Activated CD8-positive, alpha-beta memory T cell treated with anti-CD3 and anti-CD28 coated beads for 1 hour (primary cell): ENCODE data around the gene CCNY.

Experiments
- DNase-seq, 2 donors: peaks; one replicate each; pipeline ENCODE4 v3.0.0-alpha.2; 2020; ENCODE audit warnings: low read depth in 1 of 2; ENCODE audit errors: extremely low read depth in 1 of 2

Gene CCNY

DNA sequence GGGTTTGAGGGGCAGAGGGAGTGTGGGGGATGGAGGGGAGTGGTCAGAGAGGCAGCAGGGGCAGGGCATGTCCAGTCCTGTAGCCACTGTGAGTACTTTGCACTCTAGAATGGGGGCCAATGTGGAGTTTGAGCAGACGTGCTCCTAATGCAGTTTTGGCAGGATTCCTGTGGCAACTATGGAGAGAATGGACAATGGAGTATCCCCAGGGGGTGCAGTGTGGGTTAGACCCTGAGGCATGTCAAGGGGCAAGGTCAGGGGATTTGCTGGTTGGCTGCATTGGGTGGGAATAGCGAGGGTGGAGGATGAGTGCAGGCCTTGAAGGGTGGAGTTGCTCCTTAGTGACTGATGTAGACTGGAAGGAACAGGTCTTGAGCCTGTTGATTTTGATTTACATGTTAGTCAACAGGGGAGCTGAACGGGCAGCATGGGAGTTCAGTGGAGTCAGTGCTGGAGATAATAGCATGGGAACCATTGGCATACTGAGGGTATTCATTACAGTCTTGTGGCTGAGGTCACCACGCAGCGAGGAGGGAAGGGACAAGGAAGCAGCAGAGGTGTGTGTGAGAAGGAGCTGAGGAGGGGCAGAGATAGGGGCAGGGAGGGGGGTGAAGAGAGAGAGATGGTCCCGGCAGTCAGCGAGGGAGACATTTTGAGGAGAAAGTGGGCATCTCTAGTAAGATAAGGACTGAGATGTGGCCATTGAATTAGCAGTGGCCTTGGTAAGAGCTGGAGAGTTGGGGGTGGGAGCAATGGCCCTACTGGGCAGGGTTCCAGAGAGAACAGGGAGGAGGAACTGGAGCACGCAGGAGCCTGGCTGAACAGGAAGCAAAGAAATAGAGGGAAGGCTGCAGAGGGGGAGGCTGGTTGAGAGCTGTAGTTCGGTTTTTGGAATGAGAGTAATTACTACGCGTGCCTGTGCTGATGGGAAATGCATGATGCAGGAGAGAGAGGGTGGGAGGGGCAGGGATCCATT, 112.7 kb downstream of the CCNY start:
- DNase-seq = no peak

GRCh38 chr10:35449944-35450343, 113.6 kb downstream of the CCNY start:
- no peak for DNase-seq

GRCh38 chr10:35451151-35452016, 115.1 kb downstream of the CCNY start:
- no peak for DNase-seq

DNA sequence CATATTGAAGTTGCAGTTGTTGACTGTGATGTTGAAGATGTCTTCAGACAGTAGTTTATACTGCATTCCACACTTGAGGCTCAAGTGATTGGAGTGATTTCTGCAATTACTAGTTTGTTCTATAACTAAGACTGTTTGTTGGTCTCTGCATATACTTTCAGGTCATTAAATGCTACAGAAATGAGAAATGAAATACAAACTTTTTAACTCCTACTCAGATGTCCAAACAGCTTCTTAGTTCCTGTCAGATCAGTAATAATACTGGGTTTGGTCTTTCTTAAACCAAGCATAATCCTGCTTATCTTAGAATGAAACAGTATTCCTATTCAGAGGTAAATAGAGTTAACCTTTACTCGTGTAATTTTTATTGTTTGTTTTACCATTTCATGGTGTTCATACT, 115.9 kb downstream of the CCNY start:
- no peak for DNase-seq

DNA sequence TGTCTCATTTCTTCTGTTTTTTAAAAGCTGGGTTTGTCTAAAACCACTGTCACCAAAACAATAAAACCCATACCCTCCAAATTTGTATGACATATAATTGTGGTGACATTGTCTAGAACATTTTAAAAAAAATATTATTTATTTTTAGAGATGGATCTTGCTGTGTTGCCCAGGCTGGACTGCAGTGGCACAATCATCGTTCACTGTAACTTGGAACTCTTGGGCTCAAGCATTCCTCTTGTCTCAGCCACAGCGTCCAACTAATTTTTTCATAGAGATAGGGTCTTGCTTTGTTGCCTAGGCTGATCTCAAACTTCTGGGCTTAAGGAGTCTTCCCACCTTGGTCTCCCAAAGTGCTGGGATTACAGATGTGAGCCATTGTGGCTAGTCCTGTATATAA, 116.5 kb downstream of the CCNY start:
- no peak for DNase-seq

DNA sequence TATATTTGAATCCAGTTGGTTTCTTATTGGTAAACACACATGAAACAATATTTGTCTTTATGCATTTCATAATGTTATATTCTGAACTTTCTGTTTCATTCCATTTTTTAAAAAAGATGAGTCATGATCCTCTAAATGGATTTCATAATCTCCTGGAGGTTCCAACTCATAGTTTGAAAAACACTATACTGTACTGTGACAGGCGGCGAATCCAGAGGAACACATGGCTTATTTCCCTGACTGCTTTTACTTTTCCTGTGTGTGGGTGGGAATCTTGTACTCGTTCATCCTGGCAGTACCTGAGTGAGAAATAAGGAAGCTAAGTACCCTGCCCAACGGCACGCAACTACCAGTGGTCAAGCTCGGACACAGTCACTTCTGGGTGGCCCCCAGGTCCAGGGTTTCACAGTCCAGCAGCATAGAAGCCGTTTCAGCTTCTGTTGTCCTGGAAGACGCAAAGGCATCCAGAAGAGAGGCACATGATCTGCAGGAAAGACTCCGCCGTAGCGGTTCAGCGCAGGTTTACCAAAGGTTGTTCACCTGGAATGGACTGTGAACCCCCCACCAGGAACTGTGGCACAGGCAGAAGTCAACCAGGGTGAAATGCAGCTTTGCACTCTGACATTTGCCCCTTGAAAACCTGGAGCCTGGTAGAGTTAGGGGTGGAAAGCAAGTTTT, 117.7 kb downstream of the CCNY start:
- no peak for DNase-seq

DNA sequence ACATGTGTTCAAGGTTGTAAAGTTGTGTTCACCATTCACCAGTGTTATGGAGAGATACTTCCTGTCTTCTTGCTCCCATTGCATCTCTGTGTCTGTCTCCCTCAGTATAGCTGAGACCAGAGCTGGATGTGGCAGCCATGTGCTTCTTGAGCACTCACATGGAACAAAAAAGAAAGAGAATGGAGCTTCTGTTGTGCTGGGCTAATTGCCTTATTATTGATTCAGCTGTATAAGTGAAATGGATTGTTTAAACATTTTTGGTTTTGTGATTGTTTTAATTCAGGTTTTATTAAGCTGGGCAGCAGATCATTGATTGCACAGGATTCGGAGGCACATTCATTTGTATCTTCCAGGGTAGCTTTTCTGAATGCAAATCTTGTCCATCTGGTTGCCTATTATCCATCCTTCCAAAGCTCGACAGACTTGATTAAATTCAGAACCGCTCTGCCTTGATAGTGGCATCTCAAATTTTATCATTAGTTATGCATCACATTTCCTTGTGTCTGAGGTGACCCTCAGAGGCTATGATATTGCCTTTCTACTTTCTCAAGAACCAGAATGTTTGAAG, 119.9 kb downstream of the CCNY start:
- DNase-seq = no peak

GRCh38 chr10:35456784-35457183, 120.5 kb downstream of the CCNY start:
- no peak for DNase-seq

- DNase-seq = no peak
Observed at GRCh38 chr10:35458500-35459448, 122.5 kb downstream of the CCNY start.

- DNase-seq = no peak
Observed at GRCh38 chr10:35459449-35459847, 123.1 kb downstream of the CCNY start.

DNA sequence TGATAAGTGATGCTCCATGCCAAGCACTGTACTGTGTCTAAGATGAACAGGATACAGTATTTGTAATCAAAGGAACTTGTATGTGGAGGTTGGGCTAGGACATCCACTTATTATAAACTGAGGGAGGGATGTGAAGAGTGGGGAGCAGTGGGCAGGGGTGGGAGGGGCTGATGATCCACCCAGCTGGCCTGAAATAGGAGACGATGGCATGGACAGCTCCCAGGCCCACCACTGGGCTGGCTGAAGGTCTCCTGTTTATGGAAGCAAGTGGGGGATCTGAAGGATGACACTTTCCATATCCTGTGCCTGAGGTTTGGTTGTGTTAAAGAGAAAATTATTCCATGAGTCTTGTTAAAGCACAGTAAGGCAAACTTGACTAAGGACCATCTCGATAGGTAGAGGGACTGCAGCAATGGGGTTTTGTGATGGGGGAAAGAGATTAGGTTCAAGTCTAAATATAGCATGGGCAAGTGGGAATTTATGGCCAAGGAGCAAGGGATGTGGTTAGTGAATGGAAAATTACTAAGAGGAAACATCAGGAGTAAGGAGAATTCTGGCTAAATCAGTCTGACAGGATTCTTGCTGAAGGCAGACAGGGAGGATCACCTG, 124.6 kb downstream of the CCNY start:
- DNase-seq = no peak

GRCh38 chr10:35462491-35462934, 126.2 kb downstream of the CCNY start:
- no peak for DNase-seq

DNA sequence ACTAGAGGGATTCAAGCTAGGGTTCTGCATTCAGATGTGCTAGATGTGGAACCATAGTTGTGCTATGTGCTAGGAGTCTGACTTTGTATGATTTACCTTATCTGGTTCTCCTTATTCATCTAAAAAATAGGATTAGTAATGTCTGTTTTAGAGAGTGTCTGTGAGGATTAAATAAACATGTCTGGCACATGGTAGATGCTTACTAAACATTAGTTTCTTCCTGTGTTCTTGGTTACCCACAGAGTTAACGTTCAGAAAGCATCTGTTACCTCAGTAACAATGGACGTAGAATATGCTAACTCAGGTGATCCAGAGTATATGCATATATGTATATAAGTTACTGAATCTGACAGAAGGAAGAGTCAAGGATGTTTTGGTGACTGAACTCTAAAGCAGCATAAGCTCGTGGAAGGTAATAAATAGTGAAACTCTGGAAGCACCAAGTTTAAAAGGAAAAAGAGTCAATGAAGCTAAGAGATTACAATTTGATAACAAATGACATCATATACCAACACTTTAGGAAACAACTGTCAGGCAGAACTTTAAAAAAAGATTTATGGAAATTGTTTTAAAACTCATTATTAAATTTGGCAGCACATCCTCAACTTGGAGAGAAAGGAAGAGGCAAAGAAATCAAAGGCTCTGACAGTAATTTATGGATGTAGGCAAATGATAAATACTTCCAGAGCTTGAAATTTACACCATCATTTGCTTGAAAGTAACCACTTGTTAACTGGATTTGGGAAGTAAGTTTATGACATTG, 127.0 kb downstream of the CCNY start:
- DNase-seq = no peak

GRCh38 chr10:35463878-35464277, 127.6 kb downstream of the CCNY start:
- DNase-seq = no peak

DNA sequence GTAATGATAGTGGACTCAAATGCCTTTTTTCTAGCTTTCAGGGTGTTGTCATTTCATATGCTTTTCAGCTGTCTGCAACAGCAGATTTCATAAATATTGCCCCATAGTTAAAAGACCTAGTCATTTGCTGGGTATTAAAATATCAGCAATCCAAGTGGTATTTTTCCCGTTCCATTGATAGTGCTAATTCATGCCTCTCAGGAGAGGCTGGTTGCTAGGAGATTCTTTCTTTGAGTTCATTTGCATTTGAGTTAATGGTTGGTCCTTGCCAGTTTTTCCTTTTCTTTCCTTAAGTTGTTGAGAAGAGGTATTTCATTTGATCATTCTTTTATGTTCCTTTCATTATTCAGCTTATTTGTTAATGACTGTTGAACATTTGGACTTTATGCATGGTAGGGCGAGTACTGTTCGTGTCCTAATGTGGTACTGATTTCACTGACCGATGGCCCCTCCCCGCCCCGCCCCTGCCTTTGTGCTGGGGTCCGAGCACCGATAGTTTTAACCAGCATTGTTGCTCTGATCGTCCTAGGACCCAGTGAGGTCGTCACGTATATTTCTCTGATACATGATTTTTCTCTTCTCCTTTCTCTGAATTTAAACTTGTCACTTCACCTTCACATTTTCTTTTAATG, 128.6 kb downstream of the CCNY start:
- no peak for DNase-seq

DNA sequence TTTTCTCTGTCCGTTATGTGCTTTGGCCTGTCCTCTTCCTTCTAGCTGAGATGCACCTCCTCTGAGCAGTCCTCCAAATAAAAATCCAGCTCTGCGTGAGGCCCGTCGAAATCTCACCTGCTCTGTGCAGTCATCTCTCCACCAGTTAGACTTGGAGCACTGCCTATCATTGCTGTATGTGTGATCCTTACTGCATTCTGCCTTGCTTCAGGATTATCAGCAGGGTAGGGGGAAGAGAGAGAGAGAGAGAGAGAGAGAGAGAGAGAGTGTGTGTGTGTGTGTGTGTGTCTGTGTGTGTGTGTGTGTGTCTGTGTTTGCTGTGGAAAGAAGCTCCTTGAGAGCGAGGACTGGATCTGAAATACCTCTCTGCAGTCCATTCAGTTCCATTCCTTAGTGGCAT, 129.4 kb downstream of the CCNY start:
- no peak for DNase-seq

GRCh38 chr10:35466170-35466569, 129.9 kb downstream of the CCNY start:
- DNase-seq = no peak

DNA sequence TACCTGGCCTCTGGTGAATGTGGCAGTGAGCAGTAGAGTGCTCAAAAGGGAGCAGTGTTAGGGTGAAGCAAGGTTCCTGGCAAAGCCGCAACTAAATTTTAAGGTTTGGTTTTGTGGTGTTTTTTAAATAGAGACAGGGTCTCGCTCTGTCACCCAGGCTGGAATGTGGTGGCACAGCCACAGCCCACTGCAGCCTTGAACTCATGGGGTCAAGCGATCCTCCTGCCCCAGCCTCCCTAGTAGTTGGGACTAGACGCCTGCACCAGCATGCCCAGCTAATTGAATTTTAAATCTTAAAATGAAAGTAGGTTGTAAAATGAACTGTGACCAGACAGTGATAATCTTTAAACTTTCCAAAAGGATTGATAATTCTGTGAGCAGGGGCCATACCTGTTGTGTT, 130.4 kb downstream of the CCNY start:
- DNase-seq = no peak
